NOMO-1 (cell line): ENCODE data around the gene GRK3.
A peak's percentile ranks its signal among the peaks of the same experiment; 100 is the strongest.
"Not testable (repeated sequence)": the region's sequence is repeated elsewhere in the genome, so short reads cannot be mapped to it uniquely, and the experiment has no call there.

ENCODE experiments used
- DNase-seq, 2 experiments: peaks; one replicate each; lab custom pipeline; 2025; ENCODE audit not compliant: unreplicated experiment in 2 of 2; lab: John Stamatoyannopoulos, UW

Gene GRK3

DNA sequence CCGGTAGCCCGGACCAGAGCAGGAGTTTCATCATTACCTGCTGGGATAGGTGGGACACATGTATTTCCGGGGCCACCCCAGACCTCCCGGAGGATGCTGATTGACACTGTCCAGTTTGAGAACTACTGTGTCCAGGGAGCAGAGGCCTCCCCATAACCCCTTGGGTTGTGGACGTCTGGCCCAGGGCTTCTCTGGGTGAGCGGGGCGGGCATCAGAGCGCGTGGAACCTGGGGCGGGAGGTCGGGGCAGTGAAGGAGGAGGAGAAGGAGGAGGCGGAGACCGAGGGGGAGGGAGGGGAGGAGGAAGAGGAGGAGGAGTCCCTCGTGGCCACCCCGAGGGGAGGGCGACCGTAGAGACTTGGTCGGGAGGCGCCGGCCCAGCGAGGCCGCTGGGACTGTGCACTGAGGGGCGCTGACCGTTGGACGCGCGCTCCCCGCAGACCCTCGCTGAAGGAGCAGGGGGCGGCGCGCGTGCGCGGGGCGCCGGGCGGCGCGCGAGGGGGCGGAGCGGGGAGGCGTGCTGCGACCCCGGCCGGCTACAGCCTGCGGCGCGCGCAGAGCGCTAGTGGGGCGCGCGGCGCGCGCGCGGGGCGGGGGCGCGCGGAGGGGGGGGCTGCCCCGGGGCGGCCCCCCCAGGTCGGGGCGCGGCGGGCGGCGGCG, at the start of gene GRK3:
GRK3 (plus strand) TSS at position 356 of the 659 bp plus-strand sequence. CDS start 366 bp downstream, outside the sequence.
- DNase-seq: peak; percentile 72 to 85

DNA sequence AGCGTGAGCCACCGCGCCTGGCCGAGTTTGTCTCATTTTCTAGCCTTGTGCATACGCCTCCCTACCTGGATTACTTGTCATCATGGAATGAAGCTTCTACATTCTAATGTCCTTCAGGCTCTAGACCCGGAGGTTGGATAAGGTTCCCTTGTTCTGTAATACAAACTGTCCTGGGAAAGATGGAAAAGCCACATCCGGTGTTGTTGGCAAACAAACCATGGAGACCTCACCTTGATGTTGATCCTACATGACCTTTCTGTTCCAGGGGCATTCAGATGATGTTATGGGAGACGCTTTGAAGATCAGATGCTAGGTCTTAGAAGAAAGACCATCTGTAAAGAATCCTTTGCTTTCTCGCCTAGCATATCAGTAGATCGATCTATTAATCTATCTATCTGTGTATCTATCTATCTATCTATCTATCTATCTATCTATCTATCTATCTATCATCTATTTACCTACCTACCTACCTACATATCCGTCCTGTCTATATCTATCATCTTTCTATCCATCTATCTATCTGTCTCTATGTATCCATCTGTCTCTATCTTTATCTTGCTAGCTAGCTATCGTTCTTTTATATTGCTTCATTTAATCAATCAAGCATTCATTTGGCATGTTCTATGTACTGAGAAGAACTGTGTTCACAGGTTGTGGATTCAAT, 46.3 kb upstream of the GRK3 start:
- no peak for DNase-seq

GRCh38 chr22:25525376-25525775, 39.1 kb upstream of the GRK3 start:
- no peak for DNase-seq

GRCh38 chr22:25525804-25526584, 38.5 kb upstream of the GRK3 start:
- DNase-seq: not testable (repeated sequence)

DNA sequence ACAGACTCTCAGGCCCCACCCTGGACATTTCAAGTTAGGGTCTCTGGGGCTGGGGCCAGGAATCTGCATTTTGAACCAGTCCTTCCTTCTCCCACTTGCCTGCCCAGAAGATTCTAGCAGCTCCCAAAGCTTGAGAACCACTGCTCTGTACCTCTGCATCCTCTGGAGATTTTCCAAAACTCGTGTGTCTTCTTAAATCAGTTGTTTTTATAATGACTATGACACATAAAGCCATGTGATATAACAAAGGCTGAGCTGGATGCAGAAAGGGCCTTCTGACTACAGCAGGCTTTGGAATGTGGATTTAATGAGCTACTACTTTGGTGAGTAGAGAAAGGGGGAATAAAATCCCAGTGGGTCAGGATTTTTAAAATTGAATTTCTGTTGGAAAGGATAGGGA, 37.5 kb upstream of the GRK3 start:
- not testable (repeated sequence) for DNase-seq

- not testable (repeated sequence) for DNase-seq
Measured at GRCh38 chr22:25528068-25528467, 36.4 kb upstream of the GRK3 start.

- DNase-seq: not testable (repeated sequence)
Measured at GRCh38 chr22:25529059-25529458, 35.4 kb upstream of the GRK3 start.

DNA sequence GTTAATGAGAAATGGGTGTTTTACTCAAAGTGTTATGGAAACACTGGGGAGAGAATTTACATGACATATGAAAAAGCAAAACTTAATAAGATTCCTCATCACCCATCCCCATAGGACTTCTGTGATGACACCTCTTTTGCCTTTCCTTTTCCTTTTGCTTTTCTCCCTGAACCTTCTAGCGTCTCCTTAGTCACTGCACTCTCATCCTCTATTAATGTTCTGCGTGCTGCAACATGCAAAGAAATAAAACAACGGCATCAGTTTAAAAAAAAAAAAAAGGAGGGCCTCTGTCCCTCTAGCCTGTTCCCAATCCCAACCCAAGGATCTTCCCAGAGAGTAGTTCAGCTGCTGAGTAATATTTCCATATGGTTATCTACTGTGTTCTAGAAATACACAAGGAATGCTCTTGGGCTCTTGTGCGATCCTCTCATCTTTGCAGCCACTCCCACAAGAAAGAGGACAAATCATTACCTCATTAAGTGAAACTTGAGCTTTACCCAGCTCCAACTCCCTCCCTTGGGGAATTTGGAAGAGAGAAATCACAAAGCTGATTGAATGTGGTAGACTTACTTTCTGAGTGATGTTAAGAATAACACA, 34.8 kb upstream of the GRK3 start:
- not testable (repeated sequence) for DNase-seq

- DNase-seq: not testable (repeated sequence)
Measured at GRCh38 chr22:25531677-25532076, 32.8 kb upstream of the GRK3 start.

DNA sequence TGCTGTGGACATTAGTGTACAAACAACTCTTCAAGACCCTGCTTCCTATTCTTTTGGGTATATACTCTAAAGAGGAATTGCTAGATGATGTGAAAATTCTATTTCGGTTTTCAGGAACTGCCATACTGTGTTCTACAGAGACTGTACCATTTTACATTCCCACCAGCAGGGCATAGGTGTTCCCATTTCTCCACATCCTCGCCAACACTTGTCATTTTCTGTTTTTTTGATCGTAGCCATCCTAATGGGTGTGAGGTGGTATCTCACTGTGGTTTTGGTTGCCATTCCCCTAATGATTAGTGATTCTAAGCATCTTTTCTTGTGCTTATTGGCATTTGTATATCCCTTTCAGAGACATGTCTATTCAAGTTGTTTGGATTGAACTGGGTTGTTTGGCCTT, 29.8 kb upstream of the GRK3 start:
- no peak for DNase-seq

DNA sequence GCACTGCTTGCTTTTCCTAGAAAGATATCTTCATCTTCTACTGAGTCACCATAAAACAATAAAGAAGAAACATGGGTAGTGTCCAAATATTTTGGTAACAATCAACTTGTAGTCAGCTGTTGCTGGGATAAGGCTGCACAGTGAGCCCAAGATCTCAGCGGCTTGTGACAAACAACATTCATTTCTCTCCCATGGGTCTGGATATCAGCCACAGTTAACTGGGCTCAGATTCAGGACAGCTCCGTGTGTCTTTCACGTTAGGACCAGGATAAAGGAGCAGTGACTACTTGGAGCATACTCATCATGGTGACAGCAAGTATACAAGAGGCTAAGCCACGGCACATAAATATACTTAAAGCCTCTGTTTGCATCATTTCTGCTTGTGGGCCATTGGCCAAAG, 27.9 kb upstream of the GRK3 start:
- no peak for DNase-seq

DNA sequence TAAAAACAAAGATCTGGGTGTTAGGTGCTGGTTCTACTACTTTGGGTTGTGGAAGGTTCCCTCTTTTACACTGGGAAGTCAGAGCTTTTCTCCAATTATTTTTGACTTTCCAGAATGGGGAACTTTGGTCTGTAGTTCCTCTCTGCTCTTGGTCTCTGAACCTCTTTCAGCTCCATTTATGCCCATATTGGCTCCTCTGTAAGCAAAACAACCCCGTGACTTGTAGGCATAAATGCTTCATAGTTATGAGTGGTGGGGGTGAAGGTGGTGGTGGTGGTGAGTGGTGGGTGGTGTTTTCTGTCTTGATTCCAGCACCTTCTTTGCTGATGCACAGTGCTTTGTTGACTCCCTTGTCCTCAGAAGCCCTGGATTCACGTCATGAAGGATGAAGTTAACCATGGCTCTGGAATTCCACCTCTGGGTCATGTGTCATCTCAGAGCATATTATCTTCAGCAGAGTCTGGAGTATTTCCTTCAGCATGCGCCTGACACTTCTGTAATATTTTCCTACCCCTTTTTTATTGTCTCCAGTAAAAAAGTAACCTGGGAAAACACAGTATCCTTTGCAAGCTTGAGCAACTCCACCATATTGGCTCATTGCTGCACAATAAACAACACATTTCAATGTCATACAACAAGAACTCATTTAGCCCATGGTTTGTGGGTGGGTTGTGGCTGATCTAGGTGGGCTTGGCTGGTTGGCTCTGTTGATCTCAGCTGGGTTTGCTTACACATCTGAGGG, 24.1 kb upstream of the GRK3 start:
- DNase-seq: no peak

DNA sequence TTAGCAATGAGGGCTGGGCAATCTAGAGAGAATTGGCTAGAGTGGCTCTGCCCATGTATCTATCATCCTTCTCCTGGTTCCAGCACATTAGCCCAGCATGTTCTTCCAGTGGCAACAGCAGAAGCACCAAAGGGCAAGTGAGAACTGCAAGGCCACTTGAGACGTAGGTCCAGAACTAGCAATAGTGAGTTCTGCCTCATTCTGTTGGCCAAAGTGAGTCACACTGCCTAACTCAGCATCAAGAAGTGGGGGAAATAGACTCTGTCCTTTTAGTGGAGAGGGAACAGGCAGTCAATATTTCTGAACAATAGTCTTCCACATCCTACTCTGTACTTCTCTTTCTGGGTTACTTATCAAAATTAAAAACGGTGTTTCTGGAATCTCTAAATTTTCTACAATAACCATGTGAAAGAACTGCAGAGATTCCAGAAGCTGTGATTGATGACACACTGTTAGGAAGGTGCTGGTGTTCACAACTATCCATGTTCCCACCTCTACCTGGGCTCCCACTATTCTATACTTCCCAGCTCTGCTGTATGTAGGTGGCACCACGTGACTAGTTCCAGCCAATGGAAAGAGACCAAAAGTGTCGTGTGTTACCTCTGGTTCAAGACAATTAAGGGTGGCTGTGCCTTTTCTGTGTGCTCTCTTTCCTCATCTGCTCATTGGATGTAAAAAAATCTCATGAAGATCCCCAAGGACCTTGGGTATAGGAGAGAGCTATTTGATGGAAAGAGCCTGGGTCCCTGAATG, 23.4 kb upstream of the GRK3 start:
- DNase-seq: no peak

DNA sequence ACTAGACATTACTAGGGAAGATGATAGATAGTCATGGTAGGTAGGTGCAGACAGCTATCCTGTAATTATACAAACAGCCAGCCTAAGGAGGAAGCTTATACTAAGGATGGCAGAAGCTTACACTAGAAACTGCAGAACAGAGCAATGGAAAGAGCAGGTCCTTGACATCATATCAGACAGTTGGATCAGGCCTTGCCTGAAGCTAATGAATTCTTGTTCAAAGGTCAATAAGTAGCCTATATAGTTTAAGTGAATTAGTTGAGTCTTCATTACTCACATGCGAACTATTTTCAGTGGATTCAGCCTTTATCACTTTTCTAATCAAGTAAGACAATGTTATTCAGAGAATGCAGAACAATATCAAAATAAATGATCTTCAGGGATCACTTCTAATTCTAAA, 22.3 kb upstream of the GRK3 start:
- DNase-seq: no peak

DNA sequence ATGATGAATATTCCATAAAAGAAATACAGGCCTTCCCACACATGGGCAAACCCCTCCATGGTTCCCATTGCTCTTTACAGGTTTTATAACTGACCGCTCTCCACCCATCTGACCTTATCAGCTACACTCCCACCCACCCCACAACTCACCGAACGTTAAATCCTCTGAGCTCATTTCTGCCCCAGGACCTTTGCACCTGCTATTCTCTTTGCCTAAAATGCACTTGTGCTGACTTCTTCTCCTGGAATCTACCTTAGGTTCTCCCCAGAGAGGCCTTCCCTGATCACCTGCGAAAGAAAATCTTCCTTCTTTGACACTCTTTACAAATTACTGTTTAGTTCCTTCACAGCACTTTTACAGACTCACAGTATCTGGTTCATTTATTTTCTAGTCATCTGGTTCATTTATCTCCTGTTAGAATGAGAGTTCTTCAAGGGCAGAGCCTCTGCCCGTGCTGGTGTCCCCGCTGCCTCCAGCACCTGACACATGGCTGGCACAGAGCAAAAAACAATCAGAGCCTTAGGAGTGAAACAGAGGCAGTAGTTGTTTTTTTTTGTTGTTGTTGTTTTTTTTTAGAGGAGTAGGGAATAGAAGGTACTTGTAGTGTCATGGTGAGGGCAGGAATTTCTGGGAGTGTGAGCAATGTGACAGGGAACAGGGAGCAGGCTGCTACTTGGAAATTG, 21.6 kb upstream of the GRK3 start:
- DNase-seq: no peak

GRCh38 chr22:25545146-25545545, 19.3 kb upstream of the GRK3 start:
- no peak for DNase-seq

DNA sequence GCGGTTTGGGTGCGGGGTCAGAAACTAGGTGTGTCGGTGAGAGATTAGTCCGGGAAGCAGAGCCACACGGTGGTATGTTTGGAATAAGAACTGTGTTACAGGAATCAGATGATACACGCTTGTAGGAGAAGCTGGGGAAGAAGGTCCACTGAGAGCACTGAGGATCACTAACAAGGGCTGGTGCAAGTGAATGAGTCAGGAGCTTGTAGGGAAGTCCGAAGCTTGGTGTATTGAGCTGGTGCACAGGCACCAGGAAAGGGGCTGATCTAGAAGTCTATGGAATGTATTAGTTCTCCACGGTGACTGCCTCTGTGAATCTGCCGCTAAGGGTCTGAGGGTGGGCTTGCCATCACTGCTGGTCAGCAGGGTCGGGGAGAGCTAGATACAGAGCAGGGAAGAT, 18.8 kb upstream of the GRK3 start:
- DNase-seq: no peak

- no peak for DNase-seq
Measured at GRCh38 chr22:25546242-25546641, 18.2 kb upstream of the GRK3 start.

DNA sequence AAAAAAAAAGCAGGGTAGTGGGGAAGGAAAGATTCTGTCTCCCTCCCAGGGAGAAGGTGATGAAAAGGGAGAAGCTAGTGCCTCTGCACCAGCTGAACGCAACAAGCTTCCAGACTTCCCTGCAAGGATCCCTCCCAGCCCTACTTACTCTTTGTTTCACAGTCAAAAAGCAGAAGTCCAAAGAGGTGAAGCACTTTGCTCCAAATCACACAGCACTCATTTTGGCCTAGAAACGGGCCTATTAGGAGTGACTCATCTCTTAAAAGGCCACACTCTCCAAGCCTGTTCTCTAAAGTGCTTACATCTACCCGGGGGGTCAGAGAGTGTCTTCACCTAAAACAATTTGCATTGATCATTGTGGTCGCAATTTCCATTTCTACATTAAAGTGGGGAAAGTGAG, 17.7 kb upstream of the GRK3 start:
- peak; percentile 83 to 90 for DNase-seq
